Measurements from ENCODE around the gene PLPP3.

DNA sequence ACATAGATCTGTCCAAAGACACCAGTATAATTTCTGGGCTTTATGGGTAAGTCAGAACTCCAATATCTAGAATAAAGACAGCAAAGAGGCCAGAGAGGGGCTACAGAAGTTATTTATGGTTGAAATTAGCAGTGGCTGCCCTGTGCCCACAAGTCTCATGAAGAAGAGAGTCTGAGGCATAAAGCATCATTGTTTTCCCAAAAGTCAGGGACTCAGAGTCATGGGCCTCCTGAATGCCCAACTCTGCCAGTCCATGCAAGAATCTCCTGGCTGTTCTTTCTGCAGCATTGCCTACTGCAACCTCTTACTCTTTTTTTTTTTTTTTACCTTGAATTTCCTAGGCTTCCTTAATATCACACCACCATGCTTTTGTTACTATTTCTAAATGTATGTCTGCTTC is 49.6 kb downstream of the PLPP3 start:
- TF ChIP-seq SUZ12 (IDR thresholded peaks at IDR 0.05): no peak
- no peak for TF ChIP-seq FOXK2 (IDR thresholded peaks at IDR 0.05)
- no peak for TF ChIP-seq NFRKB (IDR thresholded peaks at IDR 0.05)
- no peak for TF ChIP-seq SP1 (IDR thresholded peaks at IDR 0.05)
- TF ChIP-seq ZNF384 (IDR thresholded peaks at IDR 0.05): no peak
- TF ChIP-seq, protein P1, sequence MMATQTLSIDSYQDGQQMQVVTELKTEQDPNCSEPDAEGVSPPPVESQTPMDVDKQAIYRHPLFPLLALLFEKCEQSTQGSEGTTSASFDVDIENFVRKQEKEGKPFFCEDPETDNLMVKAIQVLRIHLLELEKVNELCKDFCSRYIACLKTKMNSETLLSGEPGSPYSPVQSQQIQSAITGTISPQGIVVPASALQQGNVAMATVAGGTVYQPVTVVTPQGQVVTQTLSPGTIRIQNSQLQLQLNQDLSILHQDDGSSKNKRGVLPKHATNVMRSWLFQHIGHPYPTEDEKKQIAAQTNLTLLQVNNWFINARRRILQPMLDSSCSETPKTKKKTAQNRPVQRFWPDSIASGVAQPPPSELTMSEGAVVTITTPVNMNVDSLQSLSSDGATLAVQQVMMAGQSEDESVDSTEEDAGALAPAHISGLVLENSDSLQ (IDR thresholded peaks at IDR 0.05): no peak
- TF ChIP-seq TARDBP (IDR thresholded peaks at IDR 0.05): no peak
- no peak for TF ChIP-seq LEF1 (IDR thresholded peaks at IDR 0.05; ENCODE audit: borderline replicate concordance)
- no peak for TF ChIP-seq FOXA1 (IDR thresholded peaks at IDR 0.05)
- TF ChIP-seq BHLHE40 (IDR thresholded peaks at IDR 0.05; ENCODE audit: borderline replicate concordance): no peak
- no peak for TF ChIP-seq ARNT (IDR thresholded peaks at IDR 0.05)
- no peak for TF ChIP-seq ELF4 (IDR thresholded peaks at IDR 0.05)

Data from HEK293T (cell line).